ENCODE results near the gene ZFP36.

DNA sequence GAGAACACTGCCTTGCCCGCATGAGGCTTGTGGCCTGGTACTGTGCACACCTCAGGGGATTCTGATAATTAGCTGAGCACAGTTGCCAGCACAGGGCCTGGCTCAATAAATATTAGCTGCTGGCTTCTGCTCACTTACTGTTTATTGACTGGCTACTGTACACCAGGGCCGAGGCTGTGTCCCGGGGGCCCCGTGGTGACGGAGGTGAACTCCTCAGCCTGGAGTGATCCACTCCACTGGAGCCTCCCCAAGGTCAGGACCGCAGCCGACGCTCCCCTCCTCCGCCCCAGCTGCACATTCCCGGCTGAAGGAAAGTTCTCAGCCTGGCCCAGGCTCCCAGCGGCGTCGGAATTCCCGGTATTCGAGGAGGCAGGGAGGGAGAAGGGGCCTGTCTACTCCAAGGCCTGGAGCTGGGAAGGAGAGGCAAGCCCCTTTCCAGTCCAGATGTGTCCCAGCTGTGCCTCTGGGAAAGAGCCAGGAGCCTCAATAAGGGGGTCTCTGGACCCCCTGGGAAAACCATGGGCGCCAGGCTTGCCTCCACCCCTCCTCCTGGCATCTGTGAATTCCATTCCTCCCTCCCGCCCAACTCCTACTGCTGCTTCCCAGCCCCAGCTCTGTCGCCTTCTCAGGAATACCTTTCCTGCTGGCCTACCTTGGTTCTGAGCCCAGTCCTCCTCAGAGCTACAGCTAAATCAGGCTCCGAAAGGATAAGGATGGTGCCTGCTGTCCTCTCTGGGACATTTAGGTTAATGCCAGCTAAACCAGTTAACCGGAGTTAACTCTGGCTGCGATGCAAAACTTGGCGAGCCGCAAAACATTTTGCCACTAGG lies 21.9 kb downstream of the ZFP36 start:
- TF ChIP-seq POLR2A (IDR thresholded peaks at IDR 0.05), result no peak
- TF ChIP-seq, protein P1, sequence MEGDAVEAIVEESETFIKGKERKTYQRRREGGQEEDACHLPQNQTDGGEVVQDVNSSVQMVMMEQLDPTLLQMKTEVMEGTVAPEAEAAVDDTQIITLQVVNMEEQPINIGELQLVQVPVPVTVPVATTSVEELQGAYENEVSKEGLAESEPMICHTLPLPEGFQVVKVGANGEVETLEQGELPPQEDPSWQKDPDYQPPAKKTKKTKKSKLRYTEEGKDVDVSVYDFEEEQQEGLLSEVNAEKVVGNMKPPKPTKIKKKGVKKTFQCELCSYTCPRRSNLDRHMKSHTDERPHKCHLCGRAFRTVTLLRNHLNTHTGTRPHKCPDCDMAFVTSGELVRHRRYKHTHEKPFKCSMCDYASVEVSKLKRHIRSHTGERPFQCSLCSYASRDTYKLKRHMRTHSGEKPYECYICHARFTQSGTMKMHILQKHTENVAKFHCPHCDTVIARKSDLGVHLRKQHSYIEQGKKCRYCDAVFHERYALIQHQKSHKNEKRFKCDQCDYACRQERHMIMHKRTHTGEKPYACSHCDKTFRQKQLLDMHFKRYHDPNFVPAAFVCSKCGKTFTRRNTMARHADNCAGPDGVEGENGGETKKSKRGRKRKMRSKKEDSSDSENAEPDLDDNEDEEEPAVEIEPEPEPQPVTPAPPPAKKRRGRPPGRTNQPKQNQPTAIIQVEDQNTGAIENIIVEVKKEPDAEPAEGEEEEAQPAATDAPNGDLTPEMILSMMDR (IDR thresholded peaks at IDR 0.05), result no peak

All from adrenal gland (tissue), 5 donors.